HCT116 (cell line): ENCODE measurements around the gene PREB. TPM values are rescaled to one million over a fixed set of nuclear protein-coding genes. Genes with fewer than 3 reads are reported as not detected.

Source experiments
- ATAC-seq: fragments of 200-7000 bp; cut with Tn5 transposase; 2 replicates; pipeline ENCODE4 v1.9.1; 2020; ENCODE audit warnings: mild to moderate bottlenecking, moderate library complexity
- BruUV-seq: library from RNA; stranded (reverse); fragments of 400-500 nt; replicated peaks from 2 replicates; lab custom pipeline; 2021; lab: Mats Ljungman, UMichigan
- CTCF ChIA-PET: fragments of 300-600 bp; sonication (Branson Sonifier 250); formaldehyde crosslinking; loops from one replicate; lab custom pipeline; 2021; ENCODE audit warnings: antibody characterized with exemption; lab: Charles Lee
- POLR2A ChIA-PET: fragments of 300-600, 350-600 bp; sonication (Branson Sonifier 250); formaldehyde crosslinking; loops from one replicate; lab custom pipeline; 2021; ENCODE audit warnings: antibody characterized with exemption; lab: Charles Lee
- RAD21 ChIA-PET, 2 experiments: fragments of 300-600 bp; sonication (Branson Sonifier 250); formaldehyde crosslinking; loops; one replicate each; lab custom pipeline; 2023; ENCODE audit warnings: low total read pairs in 2 of 2; ENCODE audit not compliant: uncharacterized antibody in 2 of 2, unreplicated experiment in 2 of 2, low non-redundant PET in 1 of 2; lab: Charles Lee
- DNase-seq: peaks from one replicate; pipeline ENCODE4 v3.0.0-alpha.2; 2010; ENCODE audit warnings: low read depth, low spot score
- H2AFZ ChIP-seq: fragments of 200-600 bp; shearing (Covaris generic), sonication (generic); 2 replicates; pipeline ENCODE4 v1.6.1; 2017; ENCODE audit warnings: low read depth, mixed run types, mixed read lengths, antibody characterized with exemption, low read length; ENCODE audit not compliant: poor library complexity, severe bottlenecking
- H3K27ac ChIP-seq: 2 replicates; pipeline ENCODE4 v1.5.1; 2012; ENCODE audit warnings: low read depth, low read length
- H3K27me3 ChIP-seq: fragments of 200-600 bp; sonication (generic); 2 replicates; pipeline ENCODE4 v1.6.1; 2016; ENCODE audit warnings: mixed run types, low read length, mixed read lengths; ENCODE audit not compliant: insufficient read depth
- H3K36me3 ChIP-seq, 2 experiments: fragments of 200-500 bp in 1 of 2; fragments of 200-600 bp in 1 of 2; sonication (Bioruptor generic) in 1 of 2; sonication (generic) in 1 of 2; 2 replicates each; pipeline versions ENCODE4 v1.5.1 to v1.6.1; 2014 to 2016; ENCODE audit warnings: low read length in 2 of 2, inconsistent platforms in 1 of 2, mixed read lengths in 1 of 2, mixed run types in 1 of 2; ENCODE audit not compliant: insufficient read depth in 2 of 2, control insufficient read depth in 1 of 2
- H3K4me1 ChIP-seq, 2 experiments: fragments of 200-600 bp in 1 of 2; sonication (generic) in 1 of 2; 2 replicates each; pipeline versions ENCODE4 v1.5.1 to v1.6.1; 2012 to 2017; ENCODE audit warnings: low read length in 2 of 2, inconsistent platforms in 1 of 2, mild to moderate bottlenecking in 1 of 2, mixed read lengths in 1 of 2, mixed run types in 1 of 2, moderate library complexity in 1 of 2; ENCODE audit not compliant: insufficient read depth in 2 of 2, control insufficient read depth in 1 of 2
- H3K4me2 ChIP-seq: fragments of 200-600 bp; sonication (generic); 2 replicates; pipeline ENCODE4 v1.6.1; 2017; ENCODE audit warnings: mixed run types, low read length, mixed read lengths
- H3K4me3 ChIP-seq, 2 experiments: fragments of 200-600 bp in 1 of 2; sonication (generic) in 1 of 2; replicated peaks in 1 of 2; 2 replicates each; pipeline ENCODE4 v1.5.1; 2011 to 2016; ENCODE audit warnings: low read length in 2 of 2, control low read depth in 1 of 2, low read depth in 1 of 2, mild to moderate bottlenecking in 1 of 2, mixed read lengths in 1 of 2, mixed run types in 1 of 2
- H3K79me2 ChIP-seq: fragments of 200-600 bp; sonication (generic); 2 replicates; pipeline ENCODE4 v1.6.1; 2017; ENCODE audit warnings: mild to moderate bottlenecking, mixed run types, low read length, moderate library complexity, mixed read lengths; ENCODE audit not compliant: insufficient read depth
- H3K9ac ChIP-seq: fragments of 200-600 bp; sonication (generic); 2 replicates; pipeline ENCODE4 v1.6.1; 2016; ENCODE audit warnings: low read length, mixed read lengths
- H3K9me2 ChIP-seq: fragments of 200-600 bp; sonication (generic), shearing (Covaris generic); 2 replicates; pipeline ENCODE4 v1.6.1; 2017; ENCODE audit warnings: mixed run types, mild to moderate bottlenecking, moderate library complexity; ENCODE audit not compliant: insufficient read depth
- H3K9me3 ChIP-seq, 2 experiments: fragments of 200-500 bp in 1 of 2; fragments of 200-600 bp in 1 of 2; sonication (Bioruptor generic) in 1 of 2; sonication (generic) in 1 of 2; 2 replicates each; pipeline ENCODE4 v1.6.1; 2014 to 2017; ENCODE audit warnings: low read length in 2 of 2, mixed read lengths in 2 of 2, inconsistent platforms in 1 of 2, low read depth in 1 of 2, mild to moderate bottlenecking in 1 of 2, mixed run types in 1 of 2, moderate library complexity in 1 of 2; ENCODE audit not compliant: control insufficient read depth in 1 of 2, insufficient read depth in 1 of 2
- H4K20me1 ChIP-seq: fragments of 200-600 bp; sonication (generic), shearing (Covaris generic); 2 replicates; pipeline ENCODE4 v1.6.1; 2017; ENCODE audit warnings: mixed run types, mild to moderate bottlenecking, moderate library complexity; ENCODE audit not compliant: insufficient read depth
- CEBPB ChIP-seq: IDR thresholded peaks from 2 replicates; pipeline ENCODE4 v1.6.1; 2012; ENCODE audit warnings: low read depth
- CTCF ChIP-seq, 3 experiments: fragments of 200-600 bp in 1 of 3; sonication (generic) in 1 of 3; IDR thresholded peaks in 2 of 3; conservative IDR thresholded peaks in 1 of 3; 2 replicates each; pipeline ENCODE4 v1.5.1; 2012 to 2017; ENCODE audit warnings: low read depth in 2 of 3, low read length in 2 of 3, antibody characterized with exemption in 1 of 3, borderline replicate concordance in 1 of 3, control low read depth in 1 of 3, mild to moderate bottlenecking in 1 of 3, mixed read lengths in 1 of 3, mixed run types in 1 of 3, moderate library complexity in 1 of 3; ENCODE audit not compliant: insufficient read depth in 1 of 3
- EZH2phosphoT487 ChIP-seq: fragments of 200-600 bp; IDR thresholded peaks from 2 replicates; pipeline ENCODE4 v1.6.1; 2018; ENCODE audit warnings: antibody characterized with exemption, borderline replicate concordance
- JUND ChIP-seq: IDR thresholded peaks from 2 replicates; pipeline ENCODE4 v1.6.1; 2012
- POLR2AphosphoS5 ChIP-seq: IDR thresholded peaks from 2 replicates; pipeline ENCODE4 v1.6.1; 2011; ENCODE audit warnings: mild to moderate bottlenecking, low read depth, low read length, moderate library complexity
- YY1 ChIP-seq: IDR thresholded peaks from 2 replicates; pipeline ENCODE4 v1.6.1; 2011; ENCODE audit warnings: low read length, low read depth, moderate library complexity, mild to moderate bottlenecking; ENCODE audit not compliant: insufficient replicate concordance; ENCODE audit errors: extremely low read depth
- intact Hi-C: fragments of 100-400 bp; cut with micrococcal nuclease; formaldehyde crosslinking; loops from 2 replicates; pipeline ENCODE4 v1.10.0; 2022
- total RNA-seq: library from RNA; stranded (reverse); gene quantifications from one replicate; pipeline ENCODE4 v1.2.1, GENCODE V29; 2021; ENCODE audit not compliant: unreplicated experiment
- TF ChIP-seq, protein P1 (sequence below): IDR thresholded peaks from 2 replicates; pipeline ENCODE4 v1.6.1; 2011; ENCODE audit warnings: mild to moderate bottlenecking, low read length, moderate library complexity; ENCODE audit not compliant: insufficient replicate concordance; ENCODE audit errors: extremely low read depth

Gene PREB
- total RNA-seq, 1 experiment from 2014 or later: 54.2 TPM

GRCh38 chr2:27131429-27131828 lies 3.0 kb downstream of the PREB start:
- Histone ChIP-seq H3K27me3 (no peaks in the 10 kb centered on the region), H4K20me1 (no peaks in the 10 kb centered on the region), H3K4me1 (peaks cover 4 to 19% of the 10 kb centered on the region in 2 experiments; a peak in 3 of 4 replicates), H3K36me3 (peaks cover 14 to 20% of the 10 kb centered on the region in 2 experiments; a peak in 3 of 4 replicates), H3K9ac (no peak overlapping the region), H3K9me3 (no peaks in the 10 kb centered on the region), H3K4me3 (no peak overlapping the region), H3K9me2 (no peaks in the 10 kb centered on the region), H3K79me2 (peaks cover 20% of the 10 kb centered on the region), H3K4me2 (no peak overlapping the region), H2AFZ (no peak overlapping the region), H3K27ac (no peak overlapping the region)
- no peak for ATAC-seq
- no peak for DNase-seq
- intact Hi-C loops: no loop called here
- BruUV-seq: no TSS peak
- TF ChIP-seq, protein P1, sequence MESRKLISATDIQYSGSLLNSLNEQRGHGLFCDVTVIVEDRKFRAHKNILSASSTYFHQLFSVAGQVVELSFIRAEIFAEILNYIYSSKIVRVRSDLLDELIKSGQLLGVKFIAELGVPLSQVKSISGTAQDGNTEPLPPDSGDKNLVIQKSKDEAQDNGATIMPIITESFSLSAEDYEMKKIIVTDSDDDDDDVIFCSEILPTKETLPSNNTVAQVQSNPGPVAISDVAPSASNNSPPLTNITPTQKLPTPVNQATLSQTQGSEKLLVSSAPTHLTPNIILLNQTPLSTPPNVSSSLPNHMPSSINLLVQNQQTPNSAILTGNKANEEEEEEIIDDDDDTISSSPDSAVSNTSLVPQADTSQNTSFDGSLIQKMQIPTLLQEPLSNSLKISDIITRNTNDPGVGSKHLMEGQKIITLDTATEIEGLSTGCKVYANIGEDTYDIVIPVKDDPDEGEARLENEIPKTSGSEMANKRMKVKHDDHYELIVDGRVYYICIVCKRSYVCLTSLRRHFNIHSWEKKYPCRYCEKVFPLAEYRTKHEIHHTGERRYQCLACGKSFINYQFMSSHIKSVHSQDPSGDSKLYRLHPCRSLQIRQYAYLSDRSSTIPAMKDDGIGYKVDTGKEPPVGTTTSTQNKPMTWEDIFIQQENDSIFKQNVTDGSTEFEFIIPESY: no peak
- TF ChIP-seq JUND (no peak), CTCF (IDR thresholded peaks at IDR 0.05 in 2 of 3, conservative IDR thresholded peaks at IDR 0.05 in 1 of 3; ENCODE audit: borderline replicate concordance in 1 of 3, insufficient read depth in 1 of 3, low read depth in 2 of 3, low read length in 2 of 3) (no peak), POLR2AphosphoS5 (no peak), CEBPB (no peak), EZH2phosphoT487 (no peak), YY1 (no peak)
- ChIA-PET RAD21 (no interaction called here), POLR2A (no interaction called here), CTCF (no interaction called here)
